ENCODE measurements around the gene GLYATL1. TPM values are rescaled to one million over a fixed set of nuclear protein-coding genes. Genes with fewer than 3 reads are reported as not detected.

The GLYATL1 gene
- total and polyA plus RNA-seq, 2 of the 13 experiments (the other 11 are each of a cell fraction or from before 2014, with no cell fraction given), result 0.17 TPM; not detected in 1

GRCh38 chr11:58926251-58926650 lies 13.0 kb upstream of the GLYATL1 start (continued):
- TF ChIP-seq, protein P1, sequence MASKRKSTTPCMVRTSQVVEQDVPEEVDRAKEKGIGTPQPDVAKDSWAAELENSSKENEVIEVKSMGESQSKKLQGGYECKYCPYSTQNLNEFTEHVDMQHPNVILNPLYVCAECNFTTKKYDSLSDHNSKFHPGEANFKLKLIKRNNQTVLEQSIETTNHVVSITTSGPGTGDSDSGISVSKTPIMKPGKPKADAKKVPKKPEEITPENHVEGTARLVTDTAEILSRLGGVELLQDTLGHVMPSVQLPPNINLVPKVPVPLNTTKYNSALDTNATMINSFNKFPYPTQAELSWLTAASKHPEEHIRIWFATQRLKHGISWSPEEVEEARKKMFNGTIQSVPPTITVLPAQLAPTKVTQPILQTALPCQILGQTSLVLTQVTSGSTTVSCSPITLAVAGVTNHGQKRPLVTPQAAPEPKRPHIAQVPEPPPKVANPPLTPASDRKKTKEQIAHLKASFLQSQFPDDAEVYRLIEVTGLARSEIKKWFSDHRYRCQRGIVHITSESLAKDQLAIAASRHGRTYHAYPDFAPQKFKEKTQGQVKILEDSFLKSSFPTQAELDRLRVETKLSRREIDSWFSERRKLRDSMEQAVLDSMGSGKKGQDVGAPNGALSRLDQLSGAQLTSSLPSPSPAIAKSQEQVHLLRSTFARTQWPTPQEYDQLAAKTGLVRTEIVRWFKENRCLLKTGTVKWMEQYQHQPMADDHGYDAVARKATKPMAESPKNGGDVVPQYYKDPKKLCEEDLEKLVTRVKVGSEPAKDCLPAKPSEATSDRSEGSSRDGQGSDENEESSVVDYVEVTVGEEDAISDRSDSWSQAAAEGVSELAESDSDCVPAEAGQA (IDR thresholded peaks at IDR 0.05; ENCODE audit: low read depth), result no peak
- TF ChIP-seq, protein P1 (CRISPR knock-in tag; IDR thresholded peaks at IDR 0.05; ENCODE audit: borderline replicate concordance), result no peak
- TF ChIP-seq FOXK2 (IDR thresholded peaks at IDR 0.05), result no peak
- TF ChIP-seq ATF7 (IDR thresholded peaks at IDR 0.05), result peak; percentile 41; the same call in 1 of the 2 replicates
- TF ChIP-seq ATF7 (CRISPR knock-in tag; IDR thresholded peaks at IDR 0.05), result no peak
- no peak for TF ChIP-seq MYNN (CRISPR knock-in tag; IDR thresholded peaks at IDR 0.05; ENCODE audit: low read depth)
- peak; percentile 57; the same call in 1 of the 2 replicates for TF ChIP-seq FOXK1 (CRISPR knock-in tag; IDR thresholded peaks at IDR 0.05; ENCODE audit: borderline replicate concordance, low read depth)
- TF ChIP-seq ZNF580 (CRISPR knock-in tag; IDR thresholded peaks at IDR 0.05; ENCODE audit: borderline replicate concordance, low read depth), result no peak
- TF ChIP-seq BCL3 (CRISPR knock-in tag; IDR thresholded peaks at IDR 0.05), result no peak
- peak; percentile 99 for TF ChIP-seq MIXL1 (CRISPR knock-in tag; IDR thresholded peaks at IDR 0.05)
- no peak for TF ChIP-seq MATR3 (CRISPR knock-in tag; IDR thresholded peaks at IDR 0.05)
- TF ChIP-seq MTF1 (CRISPR knock-in tag; IDR thresholded peaks at IDR 0.05), result no peak
- TF ChIP-seq TBP (CRISPR knock-in tag; IDR thresholded peaks at IDR 0.05), result no peak
- no peak for TF ChIP-seq ZNF292 (CRISPR knock-in tag; IDR thresholded peaks at IDR 0.05; ENCODE audit: borderline replicate concordance, low read depth)
- TF ChIP-seq BRD4 (CRISPR knock-in tag; IDR thresholded peaks at IDR 0.05), result no peak
- no peak for TF ChIP-seq ZNF224 (CRISPR knock-in tag; IDR thresholded peaks at IDR 0.05)
- peak; percentile 93 for TF ChIP-seq FOXA3 (CRISPR knock-in tag; IDR thresholded peaks at IDR 0.05)
- TF ChIP-seq ETV6 (CRISPR knock-in tag; conservative IDR thresholded peaks at IDR 0.05), result no peak
- no peak for TF ChIP-seq LBX2 (CRISPR knock-in tag; IDR thresholded peaks at IDR 0.05; ENCODE audit: borderline replicate concordance)
- no peak for TF ChIP-seq ONECUT2 (CRISPR knock-in tag; IDR thresholded peaks at IDR 0.05)
- TF ChIP-seq SMYD3 (CRISPR knock-in tag; IDR thresholded peaks at IDR 0.05), result 0 out of 2 replicates have a peak, but pooled peaks have one; percentile 30
